OCI-LY3 (cell line): ENCODE data around the gene C3orf49.

Experiments
- H2AFZ ChIP-seq: fragments of 200-600, 300-600 bp; shearing (Covaris generic); 2 replicates; pipeline ENCODE4 v1.6.0; 2014; ENCODE audit warnings: antibody characterized with exemption, low read depth, low read length
- H3K27ac ChIP-seq: fragments of 200-600, 300-600 bp; sonication (generic); 2 replicates; pipeline ENCODE4 v1.5.1; 2014; ENCODE audit warnings: mild to moderate bottlenecking, low read length, moderate library complexity, mixed read lengths
- H3K27me3 ChIP-seq: fragments of 200-600, 300-600 bp; sonication (generic); 2 replicates; pipeline ENCODE4 v1.6.1; 2014; ENCODE audit warnings: low read depth, low read length, mixed read lengths
- H3K36me3 ChIP-seq: fragments of 200-600, 300-600 bp; sonication (generic); replicated peaks from 2 replicates; pipeline ENCODE3; 2014; ENCODE audit warnings: low read depth, low read length, mixed read lengths
- H3K4me1 ChIP-seq: fragments of 300-600, 200-600 bp; sonication (generic); 2 replicates; pipeline ENCODE4 v1.6.1; 2014; ENCODE audit warnings: low read length, mixed read lengths
- H3K4me2 ChIP-seq: fragments of 200-600, 300-600 bp; sonication (generic); 2 replicates; pipeline ENCODE4 v1.6.1; 2014; ENCODE audit warnings: low read length, mixed read lengths
- H3K4me3 ChIP-seq: fragments of 300-600, 200-600 bp; sonication (generic); 2 replicates; pipeline ENCODE4 v1.5.1; 2014; ENCODE audit warnings: antibody characterized with exemption, mild to moderate bottlenecking, low read length, moderate library complexity
- H3K79me2 ChIP-seq: fragments of 300-600, 200-600 bp; shearing (Covaris generic); 2 replicates; pipeline ENCODE4 v1.6.1; 2014; ENCODE audit warnings: mild to moderate bottlenecking, low read length, mixed read lengths
- H3K9ac ChIP-seq: fragments of 300-600, 200-600 bp; shearing (Covaris generic); 2 replicates; pipeline ENCODE4 v1.6.0; 2014; ENCODE audit warnings: mild to moderate bottlenecking, low read length, moderate library complexity
- H3K9me3 ChIP-seq: fragments of 200-600, 300-600 bp; shearing (Covaris generic); 2 replicates; pipeline ENCODE4 v1.6.1; 2014; ENCODE audit warnings: low read length, mixed read lengths; ENCODE audit not compliant: insufficient read depth
- H4K20me1 ChIP-seq: fragments of 200-600, 300-600 bp; sonication (generic); 2 replicates; pipeline ENCODE4 v1.6.1; 2016; ENCODE audit warnings: low read length, mixed read lengths; ENCODE audit not compliant: insufficient read depth
- CTCF ChIP-seq: fragments of 200-600, 300-600 bp; sonication (generic); IDR thresholded peaks from 2 replicates; pipeline ENCODE4 v1.5.1; 2014; ENCODE audit warnings: antibody characterized with exemption, low read length, low read depth
- EZH2phosphoT487 ChIP-seq: fragments of 200-600 bp; shearing (Covaris generic); IDR thresholded peaks from 2 replicates; pipeline ENCODE4 v1.6.1; 2018; ENCODE audit warnings: antibody characterized with exemption, mixed run types, low read depth

Gene C3orf49

GRCh38 chr3:63830526-63830925 lies 11.4 kb downstream of the C3orf49 start:
- Histone ChIP-seq H3K4me3 (no peak overlapping the region), H3K4me1 (no peaks in the 10 kb centered on the region), H3K9me3 (no peaks in the 10 kb centered on the region), H3K27me3 (no peaks in the 10 kb centered on the region), H3K9ac (no peak overlapping the region), H3K27ac (no peak overlapping the region), H3K4me2 (no peak overlapping the region), H4K20me1 (no peaks in the 10 kb centered on the region), H3K79me2 (no peaks in the 10 kb centered on the region), H2AFZ (no peak overlapping the region), H3K36me3 (peaks cover 34% of the 10 kb centered on the region)
- TF ChIP-seq CTCF (no peak), EZH2phosphoT487 (no peak)

- Histone ChIP-seq H3K36me3 (peaks cover 35% of the 10 kb centered on the region), H3K4me1 (no peaks in the 10 kb centered on the region), H3K9ac (no peak overlapping the region), H3K4me2 (no peak overlapping the region), H3K79me2 (no peaks in the 10 kb centered on the region), H2AFZ (no peak overlapping the region), H3K27me3 (no peaks in the 10 kb centered on the region), H3K27ac (no peak overlapping the region), H3K4me3 (no peak overlapping the region), H3K9me3 (no peaks in the 10 kb centered on the region), H4K20me1 (no peaks in the 10 kb centered on the region)
- TF ChIP-seq CTCF (no peak), EZH2phosphoT487 (no peak)
Measured at GRCh38 chr3:63832395-63832794, 13.3 kb downstream of the C3orf49 start.

GRCh38 chr3:63841704-63842103 lies 22.6 kb downstream of the C3orf49 start:
- H3K79me2 ChIP-seq = peaks cover 21% of the 10 kb centered on the region
- TF ChIP-seq CTCF = no peak
- no peak for TF ChIP-seq EZH2phosphoT487

GRCh38 chr3:63842127-63842526 lies 23.0 kb downstream of the C3orf49 start:
- no peak overlapping the region for H3K4me3 ChIP-seq
- 0 out of 2 replicates have a peak, but pooled peaks cover 8% of the 10 kb centered on the region for H4K20me1 ChIP-seq
- H3K27ac ChIP-seq = no peak overlapping the region
- H3K4me1 ChIP-seq = no peaks in the 10 kb centered on the region
- no peak overlapping the region for H2AFZ ChIP-seq
- TF ChIP-seq CTCF (no peak), EZH2phosphoT487 (no peak)
- no peak overlapping the region for H3K4me2 ChIP-seq
- no peak overlapping the region for H3K9ac ChIP-seq
- peaks cover 9% of the 10 kb centered on the region for H3K36me3 ChIP-seq
- H3K9me3 ChIP-seq = no peaks in the 10 kb centered on the region
- no peaks in the 10 kb centered on the region for H3K27me3 ChIP-seq
- H3K79me2 ChIP-seq = peaks cover 23% of the 10 kb centered on the region

More at GRCh38 chr3:63841704-63842103, 22.6 kb downstream of the C3orf49 start:
- no peak overlapping the region for H3K4me3 ChIP-seq
- H3K4me1 ChIP-seq = no peaks in the 10 kb centered on the region
- H4K20me1 ChIP-seq = 0 out of 2 replicates have a peak, but pooled peaks cover 8% of the 10 kb centered on the region
- H3K36me3 ChIP-seq = peaks cover 9% of the 10 kb centered on the region
- H3K27ac ChIP-seq = no peak overlapping the region
- H2AFZ ChIP-seq = no peak overlapping the region
- H3K27me3 ChIP-seq = no peaks in the 10 kb centered on the region
- H3K4me2 ChIP-seq = no peak overlapping the region
- no peak overlapping the region for H3K9ac ChIP-seq
- H3K9me3 ChIP-seq = no peaks in the 10 kb centered on the region
